HG03103 (cell line): ENCODE data around the gene BLVRA.
A peak's percentile ranks its signal among the peaks of the same experiment; 100 is the strongest.
"Not testable (repeated sequence)": the region's sequence is repeated elsewhere in the genome, so short reads cannot be mapped to it uniquely, and the experiment has no call there.

Experiments used
- ATAC-seq: cut with Tn5 transposase; IDR thresholded peaks from one replicate; pipeline ENCODE4 v1.9.1; 2021; ENCODE audit warnings: low read depth; ENCODE audit not compliant: unreplicated experiment

Gene BLVRA

DNA sequence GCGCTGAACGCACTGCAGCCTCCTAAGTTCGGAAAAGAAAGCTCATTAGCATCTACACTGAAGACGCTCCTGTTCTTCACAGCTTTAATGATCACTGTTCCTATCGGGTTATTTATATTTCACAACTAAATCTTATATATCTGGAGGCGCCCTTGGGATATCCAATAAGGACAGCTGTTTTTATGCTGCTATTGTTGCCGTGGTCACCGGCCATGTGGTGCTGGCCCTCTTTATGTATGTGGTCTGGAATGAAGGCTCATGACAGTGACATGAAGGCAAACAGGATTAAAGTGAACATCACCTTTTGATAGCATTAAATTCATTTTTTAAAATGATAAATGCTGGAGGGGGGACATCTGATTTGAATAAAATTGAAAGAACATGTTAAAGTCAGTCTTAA lies 8.8 kb downstream of the BLVRA start:
- no peak for ATAC-seq

DNA sequence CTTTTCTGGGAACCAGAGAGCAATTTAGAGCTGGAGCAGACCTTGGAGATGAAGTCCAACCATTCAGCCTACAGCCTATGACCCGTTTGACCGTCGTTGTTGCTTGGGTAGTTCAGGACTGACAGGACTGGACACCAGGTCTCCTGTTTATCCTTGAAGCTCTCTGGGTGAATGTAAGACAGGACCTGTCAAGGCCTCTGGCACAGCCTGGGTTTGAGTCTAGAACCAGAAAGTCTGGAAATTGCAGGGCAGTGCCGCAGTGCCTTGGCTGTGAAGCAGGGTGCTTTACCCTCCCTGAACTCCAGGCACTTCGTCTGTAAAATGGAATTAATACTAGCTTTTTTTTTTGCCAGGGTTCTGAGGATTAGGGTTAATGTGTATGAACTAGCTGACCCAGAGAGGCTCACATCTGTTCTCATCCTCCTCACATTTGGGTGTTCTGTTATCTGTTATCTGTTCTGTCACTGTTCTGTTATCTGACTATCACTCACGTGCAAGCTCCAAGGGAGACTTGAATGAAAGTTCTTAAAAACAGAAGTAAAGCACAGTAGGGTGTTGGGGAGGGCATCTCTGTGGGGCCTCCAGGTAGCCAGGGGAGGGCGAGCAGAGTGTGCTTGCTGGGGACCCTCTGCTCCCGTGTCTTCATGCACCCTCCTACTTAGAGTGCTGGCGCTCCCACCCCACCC lies 9.9 kb downstream of the BLVRA start:
- ATAC-seq = no peak

DNA sequence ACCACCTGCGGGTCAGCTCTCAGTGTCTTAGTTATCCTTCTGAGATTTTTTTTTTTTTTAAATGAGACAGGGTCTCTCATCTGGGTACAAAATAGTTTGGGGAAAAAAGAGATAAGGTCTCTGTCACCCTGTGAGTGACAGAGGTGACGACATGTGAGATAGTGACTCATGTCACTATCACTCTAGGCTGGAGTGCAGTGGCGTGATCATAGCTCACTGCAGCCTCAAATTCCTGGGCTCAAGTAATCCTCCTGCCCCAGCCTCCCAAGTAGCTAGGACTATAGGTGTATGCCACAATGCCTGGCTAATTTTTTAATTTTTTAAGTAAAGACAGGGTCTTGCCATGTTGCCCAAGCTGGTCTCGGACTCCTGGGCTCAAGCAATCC lies 10.4 kb downstream of the BLVRA start:
- no peak for ATAC-seq

DNA sequence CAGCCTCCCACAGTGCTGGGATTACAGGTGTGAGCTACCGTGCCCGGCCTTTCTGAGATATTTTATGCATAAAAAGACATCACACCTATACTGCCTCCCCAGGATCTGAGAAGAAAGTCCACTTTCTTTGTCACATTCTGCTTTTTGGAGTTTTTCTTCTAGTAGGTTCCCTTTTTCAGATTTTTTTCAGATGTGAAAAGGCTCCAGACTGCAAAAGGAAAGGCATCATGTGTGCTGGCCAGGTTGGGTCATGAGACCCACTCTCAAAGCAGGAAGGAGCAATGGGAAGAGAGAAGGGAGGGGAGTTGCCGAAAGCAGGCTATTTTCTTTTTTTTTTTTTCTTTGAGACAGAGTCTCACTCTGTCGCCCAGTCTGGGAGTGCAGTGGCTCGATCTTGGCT lies 10.8 kb downstream of the BLVRA start:
- no peak for ATAC-seq

DNA sequence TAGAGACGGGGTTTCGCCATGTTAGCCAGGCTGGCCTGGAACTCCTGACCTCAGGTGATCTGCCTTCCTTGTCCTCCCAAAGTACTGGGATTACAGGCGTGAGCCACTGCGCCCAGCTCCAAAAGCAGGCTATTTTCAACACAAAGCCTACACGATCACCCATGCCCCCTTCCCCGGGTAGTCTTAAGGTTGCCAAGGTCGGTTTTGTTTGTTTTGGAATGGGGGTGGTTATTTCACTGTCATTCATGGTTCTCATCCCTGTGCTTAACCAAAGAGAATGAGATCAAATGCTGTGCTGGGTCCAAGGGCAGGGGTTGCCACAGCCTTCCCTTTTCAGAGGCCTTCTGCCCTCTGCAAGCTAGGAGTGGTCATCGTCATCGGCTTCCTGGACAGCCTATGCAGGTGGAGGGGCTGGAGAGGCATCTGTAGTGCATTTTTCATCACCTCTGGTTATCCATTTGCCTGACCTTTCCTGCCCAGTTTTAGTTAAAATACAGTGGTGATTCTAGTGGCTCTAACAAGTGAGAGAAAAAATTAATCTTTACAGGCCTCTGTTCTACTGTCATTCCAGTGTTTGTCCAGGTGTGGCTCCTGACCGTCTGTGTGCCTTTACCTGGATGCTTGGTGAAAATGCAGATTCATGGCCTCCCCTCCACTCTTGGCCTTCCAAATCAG lies 11.4 kb downstream of the BLVRA start:
- ATAC-seq = no peak

DNA sequence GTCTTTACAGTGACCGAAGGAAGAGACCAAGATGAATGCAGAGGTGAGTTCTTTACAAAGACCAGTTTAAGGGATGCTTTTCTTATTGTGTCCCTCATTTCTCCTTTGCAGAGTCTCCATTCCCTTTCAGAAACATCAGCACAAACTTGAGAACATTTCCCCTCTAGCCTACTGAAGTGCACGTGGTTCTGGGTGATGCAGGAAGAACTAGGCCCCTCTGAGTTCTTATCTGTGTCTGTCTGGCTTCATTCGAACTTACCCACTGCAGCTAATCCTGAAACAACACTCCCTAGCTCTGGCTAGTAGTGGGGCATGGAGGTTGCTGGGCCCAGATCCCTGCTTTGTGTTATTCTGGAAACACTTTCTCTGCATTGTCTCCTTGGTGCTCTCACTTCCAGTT lies 12.6 kb downstream of the BLVRA start:
- ATAC-seq = no peak

DNA sequence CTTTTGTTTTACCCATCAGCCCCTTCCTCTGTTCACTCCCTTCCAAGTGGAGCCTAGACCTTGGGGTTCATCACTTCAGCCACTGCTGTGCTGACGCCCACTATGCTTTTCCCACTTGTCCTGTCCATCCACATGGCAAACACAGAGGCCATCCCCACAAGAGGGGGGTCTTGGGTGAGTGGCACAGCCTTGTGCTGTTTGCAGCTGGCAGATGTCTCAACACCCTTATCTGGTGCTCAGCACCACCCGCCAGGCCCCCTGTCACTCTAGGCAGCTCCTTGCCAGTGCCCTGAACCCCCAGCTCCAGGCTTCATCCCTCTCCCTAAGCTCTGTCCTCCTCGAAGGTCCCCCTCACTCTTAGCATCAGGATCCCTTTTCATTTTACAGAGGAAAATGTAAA lies 13.1 kb downstream of the BLVRA start:
- no peak for ATAC-seq

DNA sequence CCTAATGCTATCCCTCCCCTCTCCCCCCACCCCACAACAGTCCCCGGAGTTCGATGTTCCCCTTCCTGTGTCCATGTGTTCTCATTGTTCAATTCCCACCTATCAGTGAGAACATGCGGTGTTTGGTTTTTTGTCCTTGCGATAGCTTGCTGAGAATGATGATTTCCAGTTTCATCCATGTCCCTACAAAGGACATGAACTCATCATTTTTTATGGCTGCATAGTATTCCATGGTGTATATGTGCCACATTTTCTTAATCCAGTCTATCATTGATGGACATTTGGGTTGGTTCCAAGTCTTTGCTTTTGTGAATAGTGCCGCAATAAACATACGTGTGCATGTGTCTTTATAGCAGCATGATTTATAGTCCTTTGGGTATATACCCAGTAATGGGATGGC lies 14.8 kb downstream of the BLVRA start:
- not testable (repeated sequence) for ATAC-seq

DNA sequence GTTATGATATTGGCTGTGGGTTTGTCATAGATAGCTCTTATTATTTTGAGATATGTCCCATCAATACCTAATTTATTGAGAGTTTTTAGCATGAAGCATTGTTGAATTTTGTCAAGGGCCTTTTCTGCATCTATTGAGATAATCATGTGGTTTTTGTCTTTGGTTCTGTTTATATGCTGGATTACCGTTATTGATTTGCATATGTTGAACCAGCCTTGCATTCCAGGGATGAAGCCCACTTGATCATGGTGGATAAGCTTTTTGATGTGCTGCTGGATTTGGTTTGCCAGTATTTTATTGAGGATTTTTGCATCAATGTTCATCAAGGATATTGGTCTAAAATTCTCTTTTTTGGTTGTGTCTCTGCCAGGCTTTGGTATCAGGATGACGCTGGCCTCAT lies 16.8 kb downstream of the BLVRA start:
- not testable (repeated sequence) for ATAC-seq

DNA sequence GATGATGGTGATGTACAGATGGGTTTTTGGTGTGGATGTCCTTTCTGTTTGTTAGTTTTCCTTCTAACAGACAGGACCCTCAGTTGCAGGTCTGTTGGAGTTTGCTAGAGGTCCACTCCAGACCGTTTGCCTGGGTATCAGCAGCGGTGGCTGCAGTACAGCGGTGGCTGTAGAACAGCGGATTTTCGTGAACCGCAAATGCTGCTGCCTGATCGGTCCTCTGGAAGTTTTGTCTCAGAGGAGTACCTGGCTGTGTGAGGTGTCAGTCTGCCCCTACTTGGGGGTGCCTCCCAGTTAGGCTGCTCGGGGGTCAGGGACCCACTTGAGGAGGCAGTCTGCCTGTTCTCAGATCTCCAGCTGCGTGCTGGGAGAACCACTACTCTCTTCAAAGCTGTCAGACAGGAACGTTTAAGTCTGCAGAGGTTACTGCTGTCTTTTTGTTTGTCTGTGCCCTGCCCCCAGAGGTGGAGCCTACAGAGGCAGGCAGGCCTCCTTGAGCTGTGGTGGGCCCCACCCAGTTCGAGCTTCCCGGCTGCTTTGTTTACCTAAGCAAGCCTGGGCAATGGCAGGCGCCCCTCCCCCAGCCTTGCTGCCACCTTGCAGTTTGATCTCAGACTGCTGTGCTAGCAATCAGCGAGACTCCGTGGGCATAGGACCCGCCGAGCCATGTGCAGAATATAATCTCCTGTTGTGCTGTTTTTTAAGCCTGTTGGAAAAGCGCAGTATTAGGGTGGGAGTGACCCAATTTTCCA lies 20.0 kb downstream of the BLVRA start:
- ATAC-seq = not testable (repeated sequence)

DNA sequence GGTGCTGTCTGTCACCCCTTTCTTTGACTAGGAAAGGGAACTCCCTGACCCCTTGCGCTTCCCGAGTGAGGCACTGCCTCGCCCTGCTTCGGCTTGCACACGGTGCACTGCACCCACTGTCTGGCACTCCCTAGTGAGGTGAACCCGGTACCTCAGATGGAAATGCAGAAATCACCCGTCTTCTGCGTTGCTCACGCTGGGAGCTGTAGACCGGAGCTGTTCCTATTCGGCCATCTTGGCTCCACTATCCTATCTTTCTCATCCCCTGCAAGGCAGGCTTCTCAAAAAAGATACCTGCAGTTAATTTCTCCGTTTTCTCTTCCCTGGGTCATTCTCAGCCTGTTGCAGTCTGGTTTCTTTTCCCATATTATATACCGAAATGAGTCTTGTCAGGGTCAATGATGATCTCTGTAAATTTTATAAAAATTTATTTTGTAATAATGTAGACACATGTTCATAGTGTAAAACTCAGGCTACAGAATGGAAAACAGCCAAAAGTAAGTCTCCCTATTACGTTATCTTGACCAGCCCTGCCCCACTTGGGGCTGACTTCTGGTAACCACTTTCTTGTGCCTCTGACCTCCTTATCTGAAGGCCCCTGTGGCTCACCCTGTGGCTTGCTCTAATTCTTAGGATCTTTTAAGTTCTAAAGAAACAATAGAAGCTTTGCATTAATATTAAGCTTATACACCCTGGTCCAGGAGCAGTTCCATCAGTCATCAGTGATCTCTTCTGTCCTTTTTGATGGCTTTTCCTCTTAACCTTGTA lies 20.7 kb downstream of the BLVRA start:
- ATAC-seq = no peak

DNA sequence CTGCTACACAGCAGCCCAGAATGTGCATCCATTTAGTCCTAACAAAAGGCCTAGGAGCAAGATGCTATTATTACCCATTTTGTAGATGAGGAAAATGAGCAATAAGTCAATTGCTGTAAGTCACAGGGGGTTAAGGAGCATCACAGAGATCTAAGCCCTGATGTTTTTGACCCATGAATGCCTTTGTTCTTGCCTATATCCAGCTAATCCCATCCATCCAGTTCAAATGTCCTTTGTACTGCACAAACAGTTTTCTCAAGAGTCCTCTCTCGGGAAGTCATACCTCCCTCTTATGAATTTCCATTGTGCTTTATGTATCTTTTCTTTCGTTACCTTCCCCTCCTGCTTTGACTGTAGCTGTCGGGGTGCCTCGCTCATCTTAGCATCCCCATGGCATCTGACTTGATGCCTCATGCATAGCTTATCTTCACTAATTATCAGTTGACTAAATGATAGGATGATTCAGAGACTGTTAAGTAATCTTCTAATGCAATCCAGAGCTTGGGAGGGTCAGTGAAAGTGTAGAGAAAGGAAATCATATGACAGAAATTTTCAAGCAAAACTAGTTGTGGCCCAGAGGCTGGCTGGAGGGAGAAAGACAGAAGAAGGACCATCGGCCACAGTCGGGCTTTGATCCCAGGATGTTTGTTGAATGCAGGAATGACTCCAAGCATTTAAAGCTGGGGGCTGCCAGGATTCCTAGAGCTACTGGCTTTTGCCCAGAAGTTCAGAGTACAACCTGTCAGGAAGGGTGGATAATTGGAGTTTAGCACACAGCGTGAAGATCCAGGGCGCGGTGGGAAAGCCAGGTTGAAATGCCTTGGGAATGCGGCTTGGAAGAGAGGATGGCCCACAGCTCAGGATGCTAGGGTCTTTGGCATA lies 23.5 kb downstream of the BLVRA start:
- ATAC-seq = no peak

DNA sequence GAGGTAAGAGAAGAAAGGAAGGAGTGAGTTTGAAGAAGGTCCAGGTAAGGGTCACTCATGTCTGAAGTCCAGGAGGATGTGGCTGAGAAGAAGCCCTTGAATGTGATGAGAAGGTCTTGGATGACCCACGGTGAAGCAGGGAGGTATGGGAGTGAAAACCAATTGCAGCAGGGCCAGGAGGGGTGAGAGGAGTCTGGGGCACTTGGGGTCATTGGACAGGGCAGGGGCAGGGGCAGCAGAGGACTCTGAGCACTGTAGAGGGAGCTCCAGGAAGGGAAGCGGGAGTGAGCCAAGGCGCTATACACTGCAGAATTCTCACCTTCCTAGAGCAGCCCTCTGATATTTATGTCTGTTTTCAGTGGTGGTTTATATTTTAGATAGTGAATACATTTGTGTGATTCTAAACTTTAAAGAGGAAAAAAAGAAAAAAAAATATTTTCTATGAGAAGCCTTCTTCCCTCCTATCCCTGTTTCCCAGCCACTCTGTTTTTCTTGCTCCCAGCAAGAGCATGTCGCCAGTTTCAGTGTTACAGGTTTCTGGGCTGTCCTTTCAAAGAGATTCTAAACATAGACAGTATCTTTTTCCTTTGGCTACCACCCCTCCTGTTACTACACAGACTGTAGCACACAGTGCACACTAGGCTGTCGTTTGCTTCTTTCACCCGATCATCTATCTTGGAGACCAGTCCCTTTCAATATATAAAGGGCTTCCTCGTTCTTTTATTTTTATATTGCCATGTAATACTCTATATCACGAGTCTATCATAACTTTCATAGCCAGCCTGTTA lies 24.5 kb downstream of the BLVRA start:
- no peak for ATAC-seq

DNA sequence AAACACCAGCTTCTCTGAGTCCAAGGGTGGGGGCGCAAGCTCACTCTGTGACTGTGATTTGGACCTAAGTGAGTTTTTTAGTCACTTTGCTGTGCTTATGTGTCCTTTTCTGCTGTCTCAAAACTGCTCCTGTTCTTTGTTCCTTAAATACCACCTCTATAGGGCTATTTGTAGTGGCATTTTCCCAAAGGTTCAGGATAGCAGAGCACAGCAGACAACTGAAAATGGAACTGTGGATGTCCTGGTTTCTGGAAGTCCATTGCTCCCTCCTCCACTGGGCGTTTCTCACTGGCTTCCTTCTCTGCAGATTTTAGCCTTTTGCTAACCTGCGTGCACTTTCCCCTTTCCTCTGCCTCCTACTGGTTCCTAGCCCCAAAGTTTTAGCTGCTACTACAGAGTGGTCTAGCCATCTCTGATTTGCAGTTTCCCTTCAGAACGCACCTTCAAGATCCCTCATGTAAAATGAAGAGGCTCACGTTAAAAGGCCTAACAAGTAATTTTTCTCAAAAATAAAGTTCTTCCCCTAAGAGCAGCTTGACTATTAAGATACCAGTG lies 25.6 kb downstream of the BLVRA start:
- ATAC-seq = no peak

DNA sequence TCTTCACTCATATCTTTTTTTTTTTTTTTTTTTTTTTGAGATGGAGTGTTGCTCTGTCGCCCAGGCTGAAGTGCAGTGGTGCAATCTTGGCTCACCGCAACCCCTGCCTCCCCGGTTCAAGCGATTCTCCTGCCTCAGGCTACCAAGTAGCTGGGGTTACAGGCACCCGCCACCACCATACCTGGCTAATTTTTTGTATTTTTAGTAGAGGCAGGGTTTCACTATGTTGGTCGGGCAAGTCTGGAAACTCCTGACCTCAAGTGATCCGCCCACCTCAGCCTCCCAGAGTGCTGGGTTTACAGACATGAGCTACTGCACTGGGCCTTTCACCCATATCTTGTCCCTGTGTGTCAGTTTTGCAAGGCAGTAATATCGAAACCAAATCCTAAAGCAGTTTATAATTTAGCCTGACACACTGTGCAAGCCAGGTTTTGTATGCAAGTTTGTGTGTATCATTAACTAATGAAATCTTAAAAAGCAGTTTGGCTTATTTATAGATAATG lies 26.2 kb downstream of the BLVRA start:
- ATAC-seq = peak; percentile 93

DNA sequence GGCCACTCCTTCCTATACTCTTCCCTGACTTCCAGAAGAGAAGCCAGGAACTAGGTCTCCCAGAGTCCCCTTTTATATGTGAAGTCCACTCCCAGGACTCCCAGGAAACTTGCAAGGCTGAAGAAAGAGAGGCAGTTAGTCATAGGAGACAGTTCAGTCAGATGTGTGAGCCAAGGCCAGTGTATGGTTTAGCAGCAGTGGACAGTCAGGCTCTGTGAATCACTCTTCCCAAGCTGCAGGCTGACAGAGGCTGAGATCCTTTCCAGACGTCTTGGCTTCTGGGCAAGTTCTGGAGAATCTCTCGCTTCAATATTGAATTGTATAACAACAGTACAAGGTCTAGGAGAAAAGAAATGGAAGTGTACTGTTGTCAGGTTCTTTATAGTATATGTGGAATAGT lies 26.9 kb downstream of the BLVRA start:
- ATAC-seq = no peak

DNA sequence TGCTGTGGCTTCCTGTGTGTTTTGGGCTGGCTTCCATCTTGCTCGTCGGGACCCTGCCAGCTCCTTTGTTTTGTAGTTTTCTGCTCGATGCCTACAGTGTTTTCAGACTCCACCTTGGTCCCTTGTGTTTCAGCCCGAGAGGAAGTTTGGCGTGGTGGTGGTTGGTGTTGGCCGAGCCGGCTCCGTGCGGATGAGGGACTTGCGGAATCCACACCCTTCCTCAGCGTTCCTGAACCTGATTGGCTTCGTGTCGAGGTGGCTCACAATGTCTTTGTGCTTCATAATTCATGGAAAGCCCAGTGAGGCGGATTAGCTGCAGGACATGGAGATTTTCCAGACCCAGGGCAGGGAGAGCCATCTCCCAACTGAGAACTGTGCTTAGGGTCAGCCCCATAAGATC lies 29.3 kb downstream of the BLVRA start:
- ATAC-seq = no peak

DNA sequence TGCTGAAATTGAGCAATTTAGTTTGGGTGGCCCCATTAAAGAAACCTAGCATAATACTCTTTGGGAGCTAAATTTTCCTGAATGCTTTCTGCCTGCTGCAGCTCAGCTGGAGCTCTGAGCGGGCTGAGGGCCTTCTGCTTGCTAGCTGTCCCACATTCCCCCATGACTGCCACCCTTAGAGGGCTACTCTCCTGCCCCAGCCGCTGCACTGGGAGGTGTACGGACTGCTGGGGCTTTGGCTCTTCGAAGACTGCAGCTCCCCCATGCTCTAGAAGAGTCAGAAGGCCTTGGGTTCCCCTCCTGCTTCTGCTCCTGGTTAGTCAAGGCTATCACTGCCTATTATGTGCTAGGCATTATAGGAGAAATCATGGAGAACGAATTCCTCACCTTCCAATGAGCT lies 31.5 kb downstream of the BLVRA start:
- ATAC-seq = no peak

DNA sequence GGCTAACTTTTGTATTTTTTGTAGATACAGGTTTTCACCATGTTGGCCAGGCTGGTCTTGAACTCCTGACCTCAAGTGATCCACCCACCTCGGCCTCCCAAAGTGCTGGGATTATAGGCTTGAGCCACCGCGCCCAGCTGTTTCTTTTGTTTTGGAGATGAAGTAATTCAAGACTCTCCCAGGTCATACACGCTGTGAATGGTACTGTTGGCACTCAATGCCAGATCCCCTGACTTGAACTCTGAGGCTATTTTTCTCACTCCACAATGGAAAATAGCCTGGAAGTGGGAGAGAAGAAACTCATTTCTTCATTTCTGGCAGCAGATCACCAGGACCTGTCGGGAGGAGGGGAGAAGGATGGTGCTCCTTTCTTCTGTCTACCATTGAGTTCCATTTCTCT lies 32.4 kb downstream of the BLVRA start:
- no peak for ATAC-seq
